ENCODE data around the gene ASPSCR1.

- TF ChIP-seq CTCF (IDR thresholded peaks at IDR 0.05) (no peak), POLR2A (IDR thresholded peaks at IDR 0.05) (no peak)
These were observed 51.5 kb downstream of the ASPSCR1 start for GRCh38 chr17:82028966-82029365.

All from testis (tissue), 2 donors.